ENCODE measurements around the gene KRR1. TPM values are rescaled to one million over a fixed set of nuclear protein-coding genes. Genes with fewer than 3 reads are reported as not detected.

KRR1 gene
- total RNA-seq, 3 donors from 2014 or later (not counting 1 experiment from before 2014, with no cell fraction given): 101 to 112 (median 106) TPM

- intact Hi-C loops (cut with micrococcal nuclease): no loop called here
- H3K27ac Mint-ChIP-seq: no peak overlapping the region
- H3K4me3 ChIP-seq (ENCODE audit: low read length): no peak overlapping the region
- H3K27me3 ChIP-seq (ENCODE audit: control insufficient read depth, insufficient read depth, low read length): peaks cover 2% of the 10 kb centered on the region
- H3K9me3 ChIP-seq (ENCODE audit: control insufficient read depth, insufficient read depth, low read length): no peaks in the 10 kb centered on the region
- DNase-seq (no peak), ATAC-seq (no peak)
- H3K27me3 Mint-ChIP-seq (ENCODE audit: low read depth in 2 of 2): peaks cover 24 to 55% of the 10 kb centered on the region in 2 donors
- H3K36me3 Mint-ChIP-seq: no peaks in the 10 kb centered on the region
- H3K4me3 Mint-ChIP-seq: no peak overlapping the region
- no peaks in the 10 kb centered on the region for H3K4me1 ChIP-seq (ENCODE audit: control insufficient read depth, insufficient read depth, low read length)
- H3K9me3 Mint-ChIP-seq: no peaks in the 10 kb centered on the region
- no CpG with 5 or more reads among the region's 2 CpGs for WGBS (ENCODE audit: insufficient coverage)
- H3K27ac ChIP-seq (ENCODE audit: low read length): no peak overlapping the region
- no peak for TF ChIP-seq CTCF (IDR thresholded peaks at IDR 0.05)
- no peaks in the 10 kb centered on the region for H3K36me3 ChIP-seq (ENCODE audit: control insufficient read depth, insufficient read depth, low read length)
- no peaks in the 10 kb centered on the region for H3K4me1 Mint-ChIP-seq
Observed at GRCh38 chr12:75539889-75540288, 28.5 kb upstream of the KRR1 start.

DNA sequence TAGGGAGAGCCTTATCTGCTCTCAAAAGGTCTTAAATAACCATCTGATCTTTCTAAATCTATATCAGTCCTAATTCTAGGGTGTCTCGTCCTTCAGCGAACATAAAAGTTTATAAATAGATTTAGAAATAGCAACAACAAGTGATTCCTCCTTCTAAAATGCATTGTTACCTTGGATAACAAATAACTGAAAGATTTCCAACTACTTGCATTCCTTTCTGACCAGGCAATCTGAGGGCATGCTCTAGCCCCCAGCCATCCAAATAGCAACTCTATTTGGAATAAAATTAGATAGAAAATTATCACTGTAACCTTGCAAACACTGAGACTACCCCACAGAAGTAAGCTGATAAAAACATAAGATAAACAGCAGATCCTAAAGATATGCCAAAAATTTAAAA, 21.8 kb upstream of the KRR1 start:
- Mint-ChIP-seq H3K4me3 (no peak overlapping the region), H3K27ac (no peak overlapping the region), H3K36me3 (no peaks in the 10 kb centered on the region), H3K27me3 (ENCODE audit: low read depth in 2 of 2) (peaks cover 10 to 19% of the 10 kb centered on the region in 2 donors), H3K4me1 (no peaks in the 10 kb centered on the region), H3K9me3 (no peaks in the 10 kb centered on the region)
- Histone ChIP-seq H3K27me3 (ENCODE audit: control insufficient read depth, insufficient read depth, low read length) (peaks cover 6% of the 10 kb centered on the region), H3K36me3 (ENCODE audit: control insufficient read depth, insufficient read depth, low read length) (no peaks in the 10 kb centered on the region), H3K27ac (ENCODE audit: low read length) (no peak overlapping the region), H3K9me3 (ENCODE audit: control insufficient read depth, insufficient read depth, low read length) (no peaks in the 10 kb centered on the region), H3K4me3 (ENCODE audit: low read length) (no peak overlapping the region), H3K4me1 (ENCODE audit: control insufficient read depth, insufficient read depth, low read length) (no peaks in the 10 kb centered on the region)
- intact Hi-C loops (cut with micrococcal nuclease): no loop called here
- DNase-seq: no peak
- no peak for ATAC-seq
- no CpG with 5 or more reads among the region's 2 CpGs for WGBS (ENCODE audit: insufficient coverage)
- TF ChIP-seq CTCF (IDR thresholded peaks at IDR 0.05): no peak

DNA sequence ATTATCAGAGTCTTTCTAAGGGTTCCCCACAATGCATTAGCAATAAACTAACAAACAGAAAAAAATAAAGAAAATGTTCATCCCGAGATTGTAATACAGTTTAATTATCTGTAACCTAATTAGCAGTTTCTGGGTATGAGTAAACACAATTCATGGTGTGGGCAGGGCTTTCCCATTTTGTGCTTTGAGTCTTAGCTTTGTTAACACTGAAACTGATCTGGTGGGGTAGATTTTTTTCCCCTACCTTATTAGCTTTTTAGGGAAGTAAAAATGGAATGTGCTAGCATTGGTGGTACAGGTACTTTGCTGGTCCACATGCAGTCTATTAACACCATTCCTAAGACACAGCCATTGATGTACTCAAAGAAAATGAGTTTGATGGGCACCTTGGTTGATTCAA, 18.4 kb upstream of the KRR1 start:
- Mint-ChIP-seq H3K27me3 (ENCODE audit: low read depth in 2 of 2) (peaks cover 21 to 35% of the 10 kb centered on the region in 2 donors), H3K27ac (no peak overlapping the region), H3K9me3 (no peaks in the 10 kb centered on the region), H3K4me1 (peaks cover 0 to 4% of the 10 kb centered on the region in 2 donors), H3K4me3 (no peak overlapping the region), H3K36me3 (no peaks in the 10 kb centered on the region)
- Histone ChIP-seq H3K27me3 (ENCODE audit: control insufficient read depth, insufficient read depth, low read length) (peaks cover 9% of the 10 kb centered on the region), H3K4me3 (ENCODE audit: low read length) (no peak overlapping the region), H3K4me1 (ENCODE audit: control insufficient read depth, insufficient read depth, low read length) (no peaks in the 10 kb centered on the region), H3K36me3 (ENCODE audit: control insufficient read depth, insufficient read depth, low read length) (no peaks in the 10 kb centered on the region), H3K9me3 (ENCODE audit: control insufficient read depth, insufficient read depth, low read length) (no peaks in the 10 kb centered on the region), H3K27ac (ENCODE audit: low read length) (no peak overlapping the region)
- TF ChIP-seq CTCF (IDR thresholded peaks at IDR 0.05): no peak
- intact Hi-C loops (cut with micrococcal nuclease): loop anchor here (5.0 kb wide), 1 partner anchor 927 kb away; no protein-coding TSS in a partner anchor
- 71% methylated on average over 1 of the region's 1 CpG for WGBS (ENCODE audit: insufficient coverage)
- DNase-seq: no peak
- no peak for ATAC-seq

DNA sequence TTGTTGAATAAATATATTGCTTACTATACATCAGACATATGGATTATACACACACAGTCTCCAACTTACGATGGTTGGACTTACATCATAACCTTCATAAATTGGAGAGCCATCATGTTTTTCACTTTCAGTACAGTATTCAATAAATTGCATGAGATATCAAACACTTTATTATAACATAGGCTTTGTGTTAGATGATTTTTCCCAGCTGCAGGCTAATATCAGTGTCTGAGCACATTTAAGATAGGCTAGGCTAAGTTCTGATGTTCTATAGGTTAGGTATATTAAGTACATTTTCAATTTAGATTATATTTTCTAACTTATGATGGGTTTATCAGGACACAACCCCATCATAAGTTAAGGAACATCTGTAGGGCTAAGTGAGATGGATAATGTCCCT, 17.9 kb upstream of the KRR1 start:
- Mint-ChIP-seq H3K27me3 (ENCODE audit: low read depth in 2 of 2) (peaks cover 21 to 32% of the 10 kb centered on the region in 2 donors), H3K4me1 (peaks cover 0 to 4% of the 10 kb centered on the region in 2 donors), H3K4me3 (no peak overlapping the region), H3K27ac (no peak overlapping the region), H3K36me3 (no peaks in the 10 kb centered on the region), H3K9me3 (no peaks in the 10 kb centered on the region)
- Histone ChIP-seq H3K27ac (ENCODE audit: low read length) (no peak overlapping the region), H3K27me3 (ENCODE audit: control insufficient read depth, insufficient read depth, low read length) (peaks cover 7% of the 10 kb centered on the region), H3K4me1 (ENCODE audit: control insufficient read depth, insufficient read depth, low read length) (no peaks in the 10 kb centered on the region), H3K9me3 (ENCODE audit: control insufficient read depth, insufficient read depth, low read length) (no peaks in the 10 kb centered on the region), H3K4me3 (ENCODE audit: low read length) (no peak overlapping the region), H3K36me3 (ENCODE audit: control insufficient read depth, insufficient read depth, low read length) (no peaks in the 10 kb centered on the region)
- TF ChIP-seq CTCF (IDR thresholded peaks at IDR 0.05): no peak
- WGBS (ENCODE audit: insufficient coverage): 100% methylated on average over 1 of the region's 1 CpG
- intact Hi-C loops (cut with micrococcal nuclease): loop anchor here (5.0 kb wide), 1 partner anchor 928 kb away; no protein-coding TSS in a partner anchor
- no peak for DNase-seq
- no peak for ATAC-seq

All from natural killer cell (primary cell).